Lower lobe of right lung (tissue), 2 donors: Measurements from ENCODE around the gene PROX2. TPM values are rescaled to one million over a fixed set of nuclear protein-coding genes. Genes with fewer than 3 reads are reported as not detected.

Source experiments
- ATAC-seq, 2 donors: fragments of 200-7000 bp; cut with Tn5 transposase; one replicate each; pipeline ENCODE4 v1.9.1; 2020 to 2022; ENCODE audit warnings: mild to moderate bottlenecking in 2 of 2, moderate library complexity in 2 of 2
- DNase-seq: peaks from one replicate; pipeline ENCODE4 v3.0.0-alpha.2; 2020
- H3K27ac ChIP-seq: fragments of 200-600 bp; one replicate; pipeline ENCODE4 v1.8.0; 2022
- H3K27me3 ChIP-seq: fragments of 200-600 bp; one replicate; pipeline ENCODE4 v1.8.0; 2022; ENCODE audit warnings: low read depth
- H3K36me3 ChIP-seq: fragments of 200-600 bp; one replicate; pipeline ENCODE4 v1.8.0; 2022; ENCODE audit warnings: mild to moderate bottlenecking
- H3K4me1 ChIP-seq: fragments of 200-600 bp; one replicate; pipeline ENCODE4 v1.8.0; 2022
- H3K4me3 ChIP-seq: fragments of 200-600 bp; one replicate; pipeline ENCODE4 v1.8.0; 2022; ENCODE audit warnings: mild to moderate bottlenecking
- H3K9me3 ChIP-seq: fragments of 200-600 bp; one replicate; pipeline ENCODE4 v1.8.0; 2022
- CTCF ChIP-seq: fragments of 200-600 bp; IDR thresholded peaks from one replicate; pipeline ENCODE4 v1.8.0; 2022; ENCODE audit warnings: antibody characterized with exemption, mild to moderate bottlenecking
- intact Hi-C: fragments of 100-400 bp; cut with DNase I; formaldehyde crosslinking; loops from one replicate; pipeline ENCODE4 v1.11.0; 2022
- total RNA-seq: library from RNA; stranded (reverse); fragmentation: NEBNext Ultra II Directional; extraction: Animal tissue kit (Norgen Biotek cat#: 25700); gene quantifications from one replicate; pipeline ENCODE4 v1.2.1, GENCODE V29; 2021
- donor health status: DM: no; HTN: yes; CAD: no; lungs with severe emphysema.

PROX2 gene
- total RNA-seq, 1 donor from 2014 or later = 0.12 TPM

- ATAC-seq (peak in 1 of 2 donors; percentile 35), DNase-seq (no peak)
- no peak overlapping the region for H3K27ac ChIP-seq
- H3K27me3 ChIP-seq = no peaks in the 10 kb centered on the region
- peaks cover 99% of the 10 kb centered on the region for H3K36me3 ChIP-seq
- no peak for TF ChIP-seq CTCF
- peaks cover 19% of the 10 kb centered on the region for H3K4me1 ChIP-seq
- H3K4me3 ChIP-seq = no peak overlapping the region
- intact Hi-C loops = no loop called here
- H3K9me3 ChIP-seq = no peaks in the 10 kb centered on the region
Observed at GRCh38 chr14:74893614-74894091, 17.7 kb upstream of the PROX2 start.

- intact Hi-C loops = no loop called here
- no peak for TF ChIP-seq CTCF
- H3K27ac ChIP-seq = no peak overlapping the region
- peaks cover 99% of the 10 kb centered on the region for H3K36me3 ChIP-seq
- H3K4me3 ChIP-seq = no peak overlapping the region
- no peaks in the 10 kb centered on the region for H3K27me3 ChIP-seq
- ATAC-seq (no peak), DNase-seq (no peak)
- peaks cover 28% of the 10 kb centered on the region for H3K4me1 ChIP-seq
- no peaks in the 10 kb centered on the region for H3K9me3 ChIP-seq
Observed at GRCh38 chr14:74892745-74893144, 16.8 kb upstream of the PROX2 start.

- H3K4me3 ChIP-seq = no peak overlapping the region
- TF ChIP-seq CTCF = no peak
- no peak for DNase-seq
- no peaks in the 10 kb centered on the region for H3K9me3 ChIP-seq
- no peak overlapping the region for H3K27ac ChIP-seq
- no peaks in the 10 kb centered on the region for H3K27me3 ChIP-seq
- intact Hi-C loops = no loop called here
- peaks cover 31% of the 10 kb centered on the region for H3K4me1 ChIP-seq
- peak; percentile 66 to 83 for ATAC-seq
- H3K36me3 ChIP-seq = peaks cover 99% of the 10 kb centered on the region
Observed at GRCh38 chr14:74891870-74892269, 15.9 kb upstream of the PROX2 start.

- Histone ChIP-seq H3K36me3 (peaks cover 99% of the 10 kb centered on the region), H3K9me3 (no peaks in the 10 kb centered on the region), H3K4me1 (peaks cover 47% of the 10 kb centered on the region), H3K4me3 (no peak overlapping the region), H3K27ac (no peak overlapping the region), H3K27me3 (no peaks in the 10 kb centered on the region)
- TF ChIP-seq CTCF = no peak
- DNase-seq (no peak), ATAC-seq (no peak)
- intact Hi-C loops = no loop called here
Observed at GRCh38 chr14:74890262-74890661, 14.3 kb upstream of the PROX2 start.

- Histone ChIP-seq H3K9me3 (no peaks in the 10 kb centered on the region), H3K4me1 (peaks cover 64% of the 10 kb centered on the region), H3K27ac (no peak overlapping the region), H3K4me3 (no peak overlapping the region), H3K27me3 (no peaks in the 10 kb centered on the region), H3K36me3 (peaks cover 90% of the 10 kb centered on the region)
- ATAC-seq = peak in 1 of 2 donors; percentile 20
- no peak for TF ChIP-seq CTCF
- no peak for DNase-seq
- intact Hi-C loops = no loop called here
Observed at GRCh38 chr14:74888164-74889158, 12.5 kb upstream of the PROX2 start.
